GM12878 (cell line): ENCODE results near the gene DUS3L. TPM values are rescaled to one million over a fixed set of nuclear protein-coding genes. Genes with fewer than 3 reads are reported as not detected.

ENCODE experiments used
- ATAC-seq: fragments of 200-7000 bp; cut with Tn5 transposase; 3 replicates; pipeline ENCODE4 v1.9.1; 2020; ENCODE audit warnings: mild to moderate bottlenecking, moderate library complexity
- BruUV-seq: library from RNA; stranded (reverse); fragments of 400-500 nt; replicated peaks from 2 replicates; lab custom pipeline; 2021; lab: Mats Ljungman, UMichigan
- CTCF ChIA-PET: fragments of 300-600 bp; sonication (Branson Sonifier 250); formaldehyde crosslinking; extraction: SDS; loops from one replicate; lab custom pipeline; 2021; ENCODE audit warnings: inconsistent platforms; lab: Yijun Ruan, JAX
- POLR2A ChIA-PET: fragments of 350-600 bp; formaldehyde crosslinking; extraction: SDS; loops from one replicate; lab custom pipeline; 2021; ENCODE audit warnings: inconsistent platforms; lab: Charles Lee
- RAD21 ChIA-PET: fragments of 300-600 bp; sonication (Branson Sonifier 250); formaldehyde crosslinking; loops from one replicate; lab custom pipeline; 2023; ENCODE audit warnings: antibody characterized with exemption; ENCODE audit not compliant: unreplicated experiment; lab: Charles Lee
- SMC1A ChIA-PET: fragments of 300-600 bp; sonication (Branson Sonifier 250); formaldehyde crosslinking; loops from one replicate; lab custom pipeline; 2023; ENCODE audit not compliant: unreplicated experiment, uncharacterized antibody; lab: Charles Lee
- DNase-seq: peaks from one replicate; pipeline ENCODE4 v3.0.0-alpha.2; 2011; ENCODE audit warnings: low read depth, low spot score
- FAIRE-seq: peaks from 3 replicates; lab custom pipeline; 2011; peaks lifted over from hg19 to GRCh38; lab: Jason Lieb, UNC
- H2AFZ ChIP-seq: 2 replicates; pipeline ENCODE4 v1.6.0; 2011; ENCODE audit warnings: low read depth, low read length, control low read depth; ENCODE audit not compliant: control insufficient read depth
- H3K27ac ChIP-seq: 2 replicates; pipeline ENCODE4 v1.5.1; 2011; ENCODE audit warnings: control low read depth; ENCODE audit not compliant: control insufficient read depth, insufficient read depth
- H3K27me3 ChIP-seq, 2 experiments: replicated peaks in 1 of 2; 2 replicates each; pipeline versions ENCODE4 v1.6.0 to v1.6.1; 2011; ENCODE audit warnings: low read length in 1 of 2; ENCODE audit not compliant: control insufficient read depth in 2 of 2, insufficient read depth in 2 of 2
- H3K36me3 ChIP-seq, 2 experiments: 2 replicates each; pipeline ENCODE4 v1.5.1; 2011; ENCODE audit warnings: low read length in 1 of 2; ENCODE audit not compliant: control insufficient read depth in 2 of 2, insufficient read depth in 2 of 2
- H3K4me1 ChIP-seq: 2 replicates; pipeline ENCODE4 v1.6.1; 2011; ENCODE audit warnings: mild to moderate bottlenecking, low read length, moderate library complexity, mixed read lengths; ENCODE audit not compliant: control insufficient read depth, insufficient read depth
- H3K4me2 ChIP-seq: 2 replicates; pipeline ENCODE4 v1.6.0; 2011; ENCODE audit warnings: control low read depth; ENCODE audit not compliant: control insufficient read depth, insufficient read depth
- H3K4me3 ChIP-seq: fragments of 200-600 bp; sonication (generic); 2 replicates; pipeline ENCODE4 v1.5.1; 2016
- H3K79me2 ChIP-seq: 2 replicates; pipeline ENCODE4 v1.6.0; 2011; ENCODE audit warnings: low read length; ENCODE audit not compliant: control insufficient read depth, insufficient read depth
- H3K9ac ChIP-seq: 2 replicates; pipeline ENCODE4 v1.8.0; 2011; ENCODE audit warnings: low read length, control low read depth, mixed read lengths; ENCODE audit not compliant: control insufficient read depth, insufficient read depth
- H3K9me3 ChIP-seq: replicated peaks from 3 replicates; pipeline ENCODE4 v1.5.1; 2011; ENCODE audit warnings: mild to moderate bottlenecking, low read length; ENCODE audit not compliant: control insufficient read depth, insufficient read depth
- H4K20me1 ChIP-seq: 2 replicates; pipeline ENCODE4 v1.6.0; 2011; ENCODE audit not compliant: control insufficient read depth, insufficient read depth
- BHLHE40 ChIP-seq, 2 experiments: fragments of 450-650 bp in 1 of 2; IDR thresholded peaks; 2 replicates each; pipeline ENCODE4 v1.6.1; 2011 to 2017; ENCODE audit warnings: low read depth in 2 of 2, borderline replicate concordance in 1 of 2, improper control_type of control experiment in 1 of 2, low read length in 1 of 2, mild to moderate bottlenecking in 1 of 2
- CREM ChIP-seq: IDR thresholded peaks from 2 replicates; pipeline ENCODE4 v1.6.1; 2014; ENCODE audit warnings: antibody characterized with exemption, low read depth
- CTCF ChIP-seq, 3 experiments: IDR thresholded peaks in 2 of 3; conservative IDR thresholded peaks in 1 of 3; 2 replicates each; pipeline ENCODE4 v1.5.1; 2011; ENCODE audit warnings: low read depth in 3 of 3, low read length in 3 of 3, mild to moderate bottlenecking in 3 of 3, control low read depth in 2 of 3, moderate library complexity in 2 of 3, inconsistent platforms in 1 of 3, mixed read lengths in 1 of 3; ENCODE audit not compliant: control insufficient read depth in 2 of 3, insufficient read depth in 1 of 3; ENCODE audit errors: extremely low read depth in 1 of 3
- E4F1 ChIP-seq: fragments of 450-650 bp; IDR thresholded peaks from 2 replicates; pipeline ENCODE4 v1.6.1; 2018; ENCODE audit warnings: borderline replicate concordance, mild to moderate bottlenecking; ENCODE audit not compliant: partially characterized antibody
- EED ChIP-seq: sonication (generic); IDR thresholded peaks from 2 replicates; pipeline ENCODE4 v1.6.1; 2016; ENCODE audit warnings: antibody characterized with exemption, low read depth
- EGR1 ChIP-seq, 2 experiments: IDR thresholded peaks; 1 replicate in 1 of 2; 2 replicates in 1 of 2; pipeline ENCODE4 v1.6.1; 2011 to 2012; ENCODE audit warnings: low read depth in 2 of 2, low read length in 2 of 2, borderline replicate concordance in 1 of 2, mild to moderate bottlenecking in 1 of 2, moderate library complexity in 1 of 2
- IKZF2 ChIP-seq, 2 experiments: fragments of 450-650 bp; IDR thresholded peaks; 2 replicates each; pipeline ENCODE4 v1.6.1; 2017; ENCODE audit warnings: mild to moderate bottlenecking in 2 of 2, moderate library complexity in 2 of 2
- NKRF ChIP-seq: fragments of 450-650 bp; conservative IDR thresholded peaks from 2 replicates; pipeline ENCODE4 v1.6.1; 2017; ENCODE audit warnings: mild to moderate bottlenecking, moderate library complexity
- POLR2AphosphoS2 ChIP-seq: IDR thresholded peaks from 2 replicates; pipeline ENCODE4 v1.6.1; 2011; ENCODE audit warnings: low read depth, mild to moderate bottlenecking, low read length, improper control_type of control experiment, moderate library complexity
- RCOR1 ChIP-seq: conservative IDR thresholded peaks from 2 replicates; pipeline ENCODE4 v1.6.1; 2012; ENCODE audit warnings: low read depth, low read length, improper control_type of control experiment
- SMARCA5 ChIP-seq: fragments of 450-650 bp; IDR thresholded peaks from 2 replicates; pipeline ENCODE4 v1.6.1; 2017; ENCODE audit warnings: mild to moderate bottlenecking
- TAF1 ChIP-seq: IDR thresholded peaks from 2 replicates; pipeline ENCODE4 v1.6.1; 2011; ENCODE audit warnings: mild to moderate bottlenecking, low read depth, low read length, borderline replicate concordance
- TARDBP ChIP-seq: IDR thresholded peaks from 2 replicates; pipeline ENCODE4 v1.6.1; 2016; ENCODE audit warnings: borderline replicate concordance
- USF2 ChIP-seq: IDR thresholded peaks from 2 replicates; pipeline ENCODE4 v1.6.1; 2011; ENCODE audit warnings: low read depth, low read length, improper control_type of control experiment, borderline replicate concordance
- ZZZ3 ChIP-seq: IDR thresholded peaks from 2 replicates; pipeline ENCODE4 v1.6.1; 2011; ENCODE audit warnings: low read depth; ENCODE audit not compliant: control insufficient read depth, insufficient read length
- WGBS: methylation state at CpG from one replicate; pipeline ENCODE4 v1.1.6; 2016; ENCODE audit warnings: low lambda C conversion rate; ENCODE audit not compliant: insufficient replicate concordance, insufficient coverage; ENCODE audit errors: missing lambda C conversion rate; 5-methylcytosine and 5-hydroxymethylcytosine counted together
- in situ Hi-C: fragments of 300-500 bp; cut with MboI; formaldehyde crosslinking; loops from 9 replicates; pipeline ENCODE4 v1.14.3; 2018; ENCODE audit warnings: mixed read lengths
- intact Hi-C: fragments of 100-400 bp; cut with micrococcal nuclease; formaldehyde crosslinking; loops from one replicate; pipeline ENCODE4 v1.14.2; 2022; ENCODE audit not compliant: unreplicated experiment
- polyA plus RNA-seq, 11 experiments: library from polyadenylated mRNA; depleted of rRNA in 4 of 11; unstranded in 6 of 11; stranded (reverse) in 5 of 11; fragments of >200 nt; fragmentation: Nextera tagmentation in 4 of 11; fragmentation: Illumina TruSeq in 1 of 11; extraction: Ambion mirVana in 4 of 11; extraction: Trizol in 1 of 11; gene quantifications; 1 replicate in 1 of 11; 2 replicates in 10 of 11; pipeline versions ENCODE4 v1.2.1 to v1.2.3, GENCODE V29; 2011 to 2016; ENCODE audit warnings: inconsistent platforms in 2 of 11, missing spikeins in 2 of 11, low read depth in 1 of 11
- total RNA-seq, 4 experiments: library from RNA; depleted of rRNA in 3 of 4; stranded (reverse); fragments of >200 nt in 3 of 4; fragmentation: Illumina TruSeq in 1 of 4; extraction: Trizol in 1 of 4; gene quantifications; 2 replicates each; pipeline versions ENCODE4 v1.2.1 to v1.2.3, GENCODE V29; 2013 to 2021

Gene DUS3L
- total and polyA plus RNA-seq, 10 of the 15 experiments (the other 5 are each of a cell fraction or from before 2014, with no cell fraction given) = 0.64 to 47.6 (median 31.1) TPM

GRCh38 chr19:5839065-5840017 is 48.4 kb upstream of the DUS3L start, which contains the start of gene FUT6:
FUT6 (minus strand) TSS chr19:5839702; CDS start chr19:5832567, 7,135 bp downstream.
- CTCF ChIA-PET = no interaction called here
- H3K4me1 ChIP-seq = no peaks in the 10 kb centered on the region
- SMC1A ChIA-PET = no interaction called here
- in situ Hi-C loops = no loop called here
- WGBS = 39% methylated on average over 9 of the region's 9 CpGs
- POLR2A ChIA-PET = interaction anchor here (0.6 kb wide), 1 partner anchor 12 kb away, joined by 3 read pairs; no protein-coding TSS in a partner anchor
- RAD21 ChIA-PET = no interaction called here
- no peaks in the 10 kb centered on the region for H3K79me2 ChIP-seq
- H3K36me3 ChIP-seq = no peaks in the 10 kb centered on the region
- ATAC-seq = no peak
- no peaks in the 10 kb centered on the region for H4K20me1 ChIP-seq
- intact Hi-C loops = no loop called here
- FAIRE-seq = no peak
- no peak within 1 kb of the TSS for H3K9ac ChIP-seq
- H3K4me2 ChIP-seq = no peak within 1 kb of the TSS
- no peak within 1 kb of the TSS for H2AFZ ChIP-seq
- no peak within 1 kb of the TSS for H3K27ac ChIP-seq
- H3K9me3 ChIP-seq = no peaks in the 10 kb centered on the region
- no peaks in the 10 kb centered on the region; a peak in 1 of 4 replicates for H3K27me3 ChIP-seq
- no TSS peak for BruUV-seq
- no peak for DNase-seq
- no peak within 1 kb of the TSS for H3K4me3 ChIP-seq
- TF ChIP-seq EED (no peak), TARDBP (no peak), IKZF2 (IDR thresholded peaks at IDR 0.05) (no peak), TAF1 (no peak), EGR1 (IDR thresholded peaks at IDR 0.05; ENCODE audit: borderline replicate concordance in 1 of 2, low read depth in 2 of 2, low read length in 2 of 2) (no peak), BHLHE40 (IDR thresholded peaks at IDR 0.05; ENCODE audit: borderline replicate concordance in 1 of 2, low read depth in 2 of 2, low read length in 1 of 2) (no peak), CTCF (IDR thresholded peaks at IDR 0.05 in 2 of 3, conservative IDR thresholded peaks at IDR 0.05 in 1 of 3; ENCODE audit: control insufficient read depth in 2 of 3, extremely low read depth in 1 of 3, insufficient read depth in 1 of 3, low read depth in 3 of 3, low read length in 3 of 3) (no peak), RCOR1 (no peak), CREM (no peak), POLR2AphosphoS2 (no peak), ZZZ3 (no peak), SMARCA5 (no peak), E4F1 (no peak), USF2 (no peak), NKRF (no peak)
